Activated CD8-positive, alpha-beta memory T cell treated with anti-CD3 and anti-CD28 coated beads, Interleukin-2, amount 50 U/mL, for 4 hours (primary cell): ENCODE measurements around the gene TBCA.

Source experiments
- DNase-seq: peaks from one replicate; pipeline ENCODE4 v3.0.0-alpha.2; 2020

TBCA gene, protein sequence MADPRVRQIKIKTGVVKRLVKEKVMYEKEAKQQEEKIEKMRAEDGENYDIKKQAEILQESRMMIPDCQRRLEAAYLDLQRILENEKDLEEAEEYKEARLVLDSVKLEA

DNA sequence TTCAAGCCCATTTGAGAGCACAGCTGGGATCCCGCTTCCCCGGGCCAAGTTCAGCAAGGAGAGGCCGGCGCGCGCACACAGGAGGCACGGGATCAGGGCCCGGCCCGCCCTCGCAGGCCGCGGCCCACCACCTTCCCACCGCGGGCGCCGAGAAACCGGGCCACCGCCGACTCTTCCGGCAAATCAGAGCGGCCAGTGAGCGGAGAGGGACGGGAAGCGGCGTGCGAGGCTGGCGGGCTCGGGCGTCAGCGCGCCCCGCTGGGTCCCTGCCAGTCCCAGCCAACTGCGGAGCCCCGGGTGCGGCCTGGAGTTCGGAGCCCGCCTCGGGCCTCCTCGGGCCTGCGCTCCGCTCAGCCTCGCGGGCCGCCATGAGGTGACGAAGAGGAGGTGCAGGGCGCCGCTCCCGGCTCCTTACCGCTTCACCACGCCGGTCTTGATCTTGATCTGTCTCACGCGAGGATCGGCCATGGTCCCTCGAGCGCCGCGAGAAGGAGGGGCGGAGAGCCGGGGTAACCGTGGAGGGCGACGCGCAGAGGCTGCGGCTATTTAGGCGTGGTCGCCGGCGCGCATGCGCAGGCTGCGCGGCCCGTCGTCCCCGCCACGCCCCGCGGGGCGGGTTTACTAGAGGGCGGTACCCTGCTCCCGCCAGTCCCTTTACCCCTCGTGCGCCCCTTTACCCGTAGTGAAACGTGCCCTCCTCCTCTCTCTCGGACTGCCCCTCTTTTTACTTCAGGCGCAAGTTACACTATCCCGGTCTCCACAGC lies at the start of gene TBCA:
Gene TBCA (minus strand): TSS at position 550 of the 764 bp plus-strand sequence. CDS start 82 bp downstream, at position 468.
- peak; percentile 93 for DNase-seq

DNA sequence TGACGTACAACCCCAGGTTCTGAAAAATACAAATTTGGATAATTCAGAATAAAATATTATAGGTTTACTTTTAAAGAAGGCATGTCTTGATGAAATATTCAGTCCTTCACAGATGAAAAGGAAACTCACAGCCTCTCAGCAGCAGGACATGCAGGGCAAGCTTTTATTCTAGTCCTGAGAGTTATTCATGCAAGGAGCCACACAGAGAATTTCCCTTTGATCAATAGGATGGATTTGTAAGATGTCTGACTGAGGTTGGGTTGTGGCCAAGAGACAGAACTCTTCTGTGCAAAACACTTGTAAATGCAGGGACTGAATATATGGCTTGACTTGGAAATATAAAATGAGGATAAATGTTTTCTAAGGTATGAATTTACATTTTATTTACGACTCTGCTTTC lies 48.8 kb upstream of the TBCA start:
- no peak for DNase-seq

DNA sequence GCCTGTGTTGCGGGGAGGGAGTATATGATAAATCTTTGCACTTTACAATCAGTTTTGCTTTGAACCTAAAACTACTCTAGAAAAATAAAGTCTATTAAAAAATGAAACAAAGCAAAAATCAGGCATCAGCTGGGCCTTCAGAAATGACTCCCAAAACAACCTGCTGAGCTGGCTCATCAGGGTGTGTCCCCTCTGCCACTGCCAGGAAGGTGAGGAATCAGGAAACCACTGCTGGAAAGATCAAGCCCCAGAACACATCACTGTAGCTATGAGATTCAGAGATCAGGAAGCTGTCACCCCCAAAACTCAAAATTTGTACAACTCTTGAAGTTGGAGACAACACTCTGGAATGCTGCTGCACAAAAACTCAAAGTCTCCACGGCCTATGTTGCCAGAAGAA lies 40.5 kb upstream of the TBCA start:
- no peak for DNase-seq

DNA sequence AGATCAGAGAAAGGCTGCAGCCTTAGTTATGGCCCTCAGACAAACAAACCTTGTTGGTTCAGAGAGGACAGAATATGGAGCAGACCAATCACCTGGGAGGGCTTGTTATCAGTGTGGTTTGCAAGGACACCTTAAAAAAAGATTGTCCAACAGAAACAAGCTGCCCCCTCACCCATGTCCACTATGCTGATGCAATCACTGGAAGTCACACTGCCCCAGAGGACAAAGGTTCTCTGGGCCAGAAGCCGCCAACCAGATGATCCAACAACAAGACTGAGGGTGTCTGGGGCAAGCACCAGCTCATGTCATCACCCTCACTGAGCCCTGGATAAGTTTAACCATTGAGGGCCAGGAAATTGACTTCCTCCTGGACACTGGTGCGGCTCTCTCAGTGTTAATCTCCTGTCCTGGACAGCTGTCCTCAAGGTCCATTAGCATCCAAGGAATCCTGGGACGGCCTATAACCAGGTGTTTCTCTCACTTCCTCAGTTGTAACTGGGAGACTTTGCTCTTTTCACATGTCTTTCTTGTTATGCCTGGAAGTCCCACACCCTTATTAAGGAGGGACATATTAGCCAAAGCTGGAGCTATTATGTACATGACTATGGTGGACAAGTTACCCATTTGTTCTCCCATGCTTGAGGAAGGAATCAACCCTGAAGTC lies 36.9 kb upstream of the TBCA start:
- DNase-seq = no peak

DNA sequence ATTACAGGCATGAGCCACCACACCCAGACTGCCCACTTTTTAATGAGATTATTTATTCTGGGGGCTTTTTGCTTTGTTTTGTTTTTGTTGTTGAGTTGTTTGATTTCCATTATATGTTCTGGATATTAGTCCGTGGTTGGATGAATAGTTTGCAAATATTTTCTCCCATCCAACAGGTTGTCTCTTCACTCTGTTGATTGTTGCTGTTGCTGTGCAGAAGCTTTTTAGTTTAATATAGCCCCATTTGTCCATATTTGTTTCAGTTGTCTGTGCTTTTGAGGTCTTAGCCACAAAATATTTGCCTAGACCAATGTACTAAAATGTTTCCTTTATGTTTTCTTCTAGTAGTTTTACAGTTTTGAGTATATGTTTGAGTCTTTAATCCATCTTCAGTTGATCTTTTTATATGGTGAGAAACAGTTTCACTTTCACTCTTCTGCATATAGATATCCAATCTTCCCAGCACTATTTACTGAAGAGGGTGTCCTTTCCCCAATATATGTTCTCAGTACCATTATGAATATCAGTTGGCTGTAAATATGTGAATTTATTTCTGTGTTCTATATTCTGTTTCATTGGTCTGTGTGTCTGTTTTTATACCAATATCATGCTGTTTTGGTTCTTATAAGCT lies 30.2 kb upstream of the TBCA start:
- no peak for DNase-seq

DNA sequence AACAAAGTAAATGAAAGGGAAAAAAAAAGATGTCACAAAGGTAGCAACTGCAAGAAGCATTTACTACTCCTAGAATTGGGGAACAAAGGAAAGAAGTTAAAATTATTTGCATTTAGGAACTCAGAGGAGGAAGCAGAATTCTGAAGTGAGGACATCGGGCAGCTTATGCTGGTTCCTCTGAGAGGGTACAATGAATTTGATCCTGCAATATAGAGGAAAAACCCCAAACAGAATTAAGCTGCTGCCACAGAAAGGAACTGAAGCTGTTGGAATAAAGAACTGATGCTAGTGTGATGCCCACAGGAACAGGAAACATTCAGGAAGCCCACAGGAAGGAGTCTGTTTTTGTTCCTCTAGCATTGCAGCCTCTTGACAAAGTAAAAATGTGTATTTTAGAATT lies 22.3 kb upstream of the TBCA start:
- DNase-seq = no peak

DNA sequence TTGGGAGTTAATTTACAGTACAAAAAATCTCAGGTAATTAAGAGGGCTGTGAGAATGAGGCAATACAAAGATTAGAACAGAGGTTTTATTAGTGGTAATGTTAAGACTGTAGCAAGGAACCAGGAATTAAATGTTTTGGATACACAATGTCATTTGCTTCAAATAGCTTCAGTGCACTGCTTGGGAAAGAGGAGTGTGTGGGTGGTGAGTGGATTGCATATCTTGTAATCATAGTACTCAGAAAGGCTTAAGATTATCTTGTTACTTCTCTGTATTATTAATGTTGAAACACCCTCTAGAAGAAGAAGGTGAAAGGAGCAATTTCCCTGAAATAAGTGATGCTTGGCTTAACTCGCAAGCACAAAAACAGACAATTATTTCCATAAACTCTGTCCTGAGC lies 21.0 kb upstream of the TBCA start:
- DNase-seq = no peak

DNA sequence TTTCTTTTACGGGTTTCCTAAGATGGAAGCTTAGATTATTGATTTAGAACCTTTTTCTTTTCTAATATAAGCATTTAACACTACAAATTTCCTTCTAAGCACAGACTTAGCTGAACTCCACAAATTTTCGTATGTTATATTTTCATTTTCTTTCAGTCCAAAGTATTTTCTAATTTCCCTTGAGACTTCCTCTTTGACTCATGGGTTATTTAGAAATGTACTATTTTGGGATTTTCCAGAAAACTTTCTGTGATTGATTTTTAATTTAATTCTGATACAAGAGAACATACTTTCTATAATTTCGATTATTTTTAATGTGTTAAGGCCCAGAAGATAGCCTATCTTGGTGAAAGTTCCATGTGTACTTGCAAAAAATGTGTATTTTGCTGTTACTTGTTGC lies 19.7 kb upstream of the TBCA start:
- DNase-seq = no peak

DNA sequence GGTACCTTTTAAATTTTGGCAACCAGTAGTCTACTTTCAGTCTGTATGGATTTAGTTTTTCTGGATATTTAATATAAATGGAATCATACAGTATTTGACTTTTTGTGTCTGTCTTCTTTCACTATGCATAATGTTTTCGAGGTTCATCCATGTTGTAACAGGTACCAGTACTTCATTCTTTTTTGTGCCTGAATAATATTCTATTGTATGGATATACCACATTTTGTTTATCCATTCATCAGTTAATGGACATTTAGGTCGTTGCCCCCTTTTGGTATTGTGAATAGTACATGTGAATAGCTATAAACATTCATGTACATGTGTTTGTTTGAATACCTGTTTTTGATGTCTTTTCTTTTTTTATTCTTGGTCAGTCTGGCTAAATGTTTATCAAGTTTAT lies 19.1 kb upstream of the TBCA start:
- DNase-seq = no peak

DNA sequence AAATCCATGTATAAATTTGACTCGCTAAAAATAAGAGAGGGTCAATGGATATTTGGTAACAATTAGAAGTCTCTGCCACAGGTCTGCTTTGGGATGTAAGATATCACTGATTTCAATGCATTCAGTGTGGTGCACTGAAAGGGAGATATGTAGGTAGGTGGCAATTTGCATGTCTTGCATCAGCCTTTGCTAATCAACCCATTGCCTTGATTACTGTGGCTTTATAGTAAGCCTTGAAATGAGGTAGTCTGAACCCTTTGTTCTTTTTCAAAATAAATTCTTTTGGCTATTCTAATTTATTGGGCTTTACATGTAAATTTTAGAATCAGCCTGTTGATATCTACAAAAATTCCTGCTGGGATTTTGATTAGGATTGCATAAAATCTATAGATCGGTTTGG lies 15.8 kb upstream of the TBCA start:
- no peak for DNase-seq

DNA sequence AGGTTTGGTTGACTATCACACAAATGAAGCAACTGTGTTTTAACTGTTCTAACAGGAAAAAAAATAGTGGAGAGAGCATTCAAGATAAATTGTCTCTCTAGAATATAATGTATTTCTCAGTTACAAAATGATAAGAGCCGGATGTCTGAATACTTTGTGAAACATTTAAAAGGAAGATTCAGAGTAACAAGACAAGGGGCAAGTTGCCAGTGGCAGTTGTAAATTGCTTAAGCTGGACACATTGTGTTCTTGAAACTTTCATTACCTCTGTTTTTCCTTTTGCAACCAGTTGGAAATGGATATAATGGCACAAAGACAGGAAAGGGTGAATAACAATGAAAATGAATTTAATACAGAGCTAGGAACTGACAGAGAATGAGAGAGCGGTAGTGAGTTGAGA lies 15.2 kb upstream of the TBCA start:
- DNase-seq = no peak

DNA sequence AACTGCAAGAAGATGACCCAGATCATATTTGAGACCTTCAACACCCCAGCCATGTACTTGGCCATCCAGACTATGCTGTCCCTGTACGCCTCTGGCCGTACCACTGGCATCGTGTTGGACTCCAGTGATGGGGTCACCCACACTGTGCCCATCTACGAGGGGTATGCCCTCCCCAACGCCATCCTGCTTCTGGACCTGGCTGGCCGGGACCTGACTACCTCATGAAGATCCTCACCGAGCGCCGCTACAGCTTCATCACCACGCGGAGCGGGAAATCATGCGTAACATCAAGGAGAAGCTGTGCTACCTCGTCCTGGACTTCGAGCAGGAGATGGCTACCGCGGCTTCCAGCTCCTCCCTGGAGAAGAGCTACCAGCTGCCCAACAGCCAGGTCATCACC lies 9.1 kb upstream of the TBCA start:
- DNase-seq = no peak

DNA sequence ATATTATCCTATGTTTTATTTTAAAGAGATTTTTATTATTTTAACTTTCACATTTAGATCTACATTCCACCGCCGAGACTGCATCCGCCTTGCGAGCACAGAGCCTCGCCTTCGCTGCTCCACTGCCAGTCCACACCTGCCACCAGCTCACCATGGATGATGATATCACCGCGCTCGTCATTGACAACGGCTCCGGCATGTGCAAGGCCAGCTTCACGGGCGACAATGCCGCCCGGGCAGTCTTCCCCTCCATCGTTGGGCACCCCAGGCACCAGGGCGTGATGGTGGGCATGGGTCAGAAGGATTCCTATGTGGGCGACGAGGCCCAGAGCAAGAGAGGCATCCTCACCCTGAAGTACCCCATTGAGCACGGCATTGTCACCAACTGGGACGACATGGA lies 8.6 kb upstream of the TBCA start:
- DNase-seq = no peak

DNA sequence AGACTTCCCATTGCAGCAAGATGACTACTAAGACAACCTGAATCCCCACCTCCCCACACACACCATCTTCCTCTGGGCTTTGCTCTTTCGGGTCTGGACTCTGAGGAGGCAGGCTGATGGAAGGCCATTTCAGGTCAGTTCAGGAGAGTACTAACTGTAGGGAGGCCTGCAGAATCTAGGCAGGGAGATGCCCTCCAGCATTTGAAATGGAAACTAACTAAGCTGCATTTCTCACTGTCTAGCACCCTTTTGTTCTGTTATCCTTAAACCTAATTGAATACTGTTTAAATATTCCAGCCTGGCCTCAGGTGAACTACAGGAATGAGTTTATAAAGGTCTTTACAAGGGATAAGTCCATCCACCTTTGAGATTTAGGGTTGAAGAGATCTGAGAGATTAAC lies 4.9 kb upstream of the TBCA start:
- no peak for DNase-seq

DNA sequence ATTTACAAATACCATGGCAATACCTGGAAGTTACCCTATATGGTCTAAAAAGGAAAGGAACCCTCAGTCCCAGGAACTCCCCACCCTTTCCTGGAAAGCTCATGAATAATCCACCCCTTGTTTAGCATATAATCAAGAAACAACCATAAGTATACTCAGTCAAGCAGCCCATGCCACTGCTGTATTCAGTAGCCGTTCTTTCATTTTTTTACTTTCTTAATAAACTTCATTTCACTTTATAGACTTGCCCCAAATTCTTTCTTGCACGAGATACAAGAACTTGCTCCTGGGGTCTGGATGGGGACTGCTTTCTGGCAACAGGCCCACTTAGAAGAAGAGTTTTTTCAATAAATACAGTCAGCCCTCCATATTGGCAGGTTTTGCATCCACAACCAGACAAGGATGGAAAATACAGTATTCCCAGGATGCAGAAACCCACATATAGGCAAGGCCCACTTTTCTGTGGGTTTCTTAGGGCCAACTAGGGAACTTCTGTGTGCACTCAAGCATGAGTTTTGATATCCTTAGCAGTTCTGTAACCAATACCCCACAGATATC lies 2.8 kb upstream of the TBCA start:
- no peak for DNase-seq

DNA sequence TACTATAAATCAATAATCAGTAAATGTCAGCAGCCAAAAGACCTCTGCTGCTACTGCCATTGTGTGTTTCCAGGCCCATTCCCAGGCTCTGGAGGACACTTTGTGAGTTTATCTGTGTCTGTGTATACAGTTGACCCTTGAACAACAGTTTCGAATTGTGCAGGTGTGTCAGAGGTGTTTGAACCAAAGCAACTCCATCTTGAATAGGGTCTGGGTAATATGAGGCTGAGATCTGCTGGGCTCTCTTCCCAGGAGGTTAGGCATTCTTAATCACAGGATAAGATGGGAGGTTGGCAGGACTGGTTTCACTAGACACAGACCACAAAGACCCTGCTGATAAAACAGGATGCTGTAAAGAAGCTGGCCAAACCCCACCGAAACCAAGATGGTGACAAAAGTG lies 2.3 kb upstream of the TBCA start:
- DNase-seq = no peak

DNA sequence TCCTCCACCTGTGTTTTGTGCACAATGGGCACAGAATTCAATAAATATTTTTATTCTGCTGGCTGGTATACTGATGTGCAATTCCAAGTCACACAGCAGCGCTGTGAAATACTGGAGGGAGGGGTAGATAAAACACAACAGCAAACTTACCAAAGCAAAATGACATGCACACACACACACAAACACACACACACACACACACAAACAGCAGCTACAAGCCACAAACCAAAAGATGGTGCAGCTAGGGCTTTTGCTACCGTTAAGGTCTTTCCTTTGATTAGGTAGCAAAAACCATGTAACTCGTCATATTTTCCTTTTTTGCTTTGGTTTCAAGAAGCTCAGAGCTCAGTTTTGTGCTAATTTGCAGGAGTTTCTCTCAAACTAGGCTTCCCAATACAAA lies 1.8 kb upstream of the TBCA start:
- no peak for DNase-seq

DNA sequence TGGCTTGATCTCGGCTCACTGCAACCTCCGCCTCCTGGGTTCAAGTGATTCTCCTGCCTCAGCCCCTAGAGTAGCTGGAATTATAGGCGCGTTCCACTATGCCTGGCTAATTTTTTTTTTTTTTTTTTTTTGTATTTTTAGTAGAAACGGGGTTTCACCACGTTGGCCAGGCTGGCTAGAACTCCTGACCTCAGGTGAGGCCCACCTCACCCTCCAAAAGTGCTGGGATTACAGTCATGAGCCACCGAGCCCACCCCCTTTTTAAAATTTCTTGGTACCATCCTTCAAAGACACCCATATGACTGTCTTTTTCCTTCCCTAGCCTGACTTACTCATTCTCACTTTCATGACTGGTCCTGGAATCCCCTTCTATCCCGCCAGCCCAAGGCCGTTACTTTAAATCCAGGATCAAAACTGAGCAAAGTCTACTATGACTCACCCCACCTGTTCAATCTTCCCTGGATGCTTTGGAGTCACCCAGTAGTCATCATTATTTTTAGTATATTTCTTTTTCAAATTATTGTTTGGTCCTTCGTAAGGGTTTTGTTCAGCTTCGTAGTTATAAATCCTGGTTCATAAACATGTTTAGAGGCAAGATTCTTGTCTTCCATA lies 1.2 kb upstream of the TBCA start:
- DNase-seq = no peak

DNA sequence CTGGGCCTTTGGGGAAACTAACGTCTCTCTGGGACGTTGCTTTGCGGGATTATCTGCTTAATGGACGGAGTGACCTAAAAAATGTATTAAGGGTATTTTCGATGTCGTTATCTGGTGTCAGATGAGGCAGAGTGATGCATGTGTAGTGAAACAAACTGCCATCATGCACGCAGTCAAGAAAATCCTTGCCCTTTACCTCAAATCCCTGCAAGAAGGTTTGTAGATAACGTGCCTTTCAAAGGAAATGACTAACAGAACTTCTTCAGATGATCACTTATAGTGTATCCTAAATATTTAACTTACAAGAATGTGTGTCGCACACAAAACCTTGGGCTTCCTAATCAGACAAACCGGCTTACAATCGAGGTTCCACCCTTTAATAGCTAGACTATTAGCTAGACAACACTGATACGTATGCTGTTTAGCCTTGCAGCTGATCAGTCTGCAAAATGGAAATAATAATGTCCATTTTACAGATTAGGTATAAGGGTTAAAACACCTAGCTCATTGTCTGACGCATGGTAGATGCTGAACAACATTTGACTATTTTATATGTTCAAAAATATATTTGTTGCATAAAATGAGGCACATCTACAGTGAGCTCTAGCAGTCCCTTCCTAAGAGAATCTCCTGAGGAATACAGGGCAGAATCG lies 541 bp upstream of the TBCA start:
- DNase-seq = no peak

DNA sequence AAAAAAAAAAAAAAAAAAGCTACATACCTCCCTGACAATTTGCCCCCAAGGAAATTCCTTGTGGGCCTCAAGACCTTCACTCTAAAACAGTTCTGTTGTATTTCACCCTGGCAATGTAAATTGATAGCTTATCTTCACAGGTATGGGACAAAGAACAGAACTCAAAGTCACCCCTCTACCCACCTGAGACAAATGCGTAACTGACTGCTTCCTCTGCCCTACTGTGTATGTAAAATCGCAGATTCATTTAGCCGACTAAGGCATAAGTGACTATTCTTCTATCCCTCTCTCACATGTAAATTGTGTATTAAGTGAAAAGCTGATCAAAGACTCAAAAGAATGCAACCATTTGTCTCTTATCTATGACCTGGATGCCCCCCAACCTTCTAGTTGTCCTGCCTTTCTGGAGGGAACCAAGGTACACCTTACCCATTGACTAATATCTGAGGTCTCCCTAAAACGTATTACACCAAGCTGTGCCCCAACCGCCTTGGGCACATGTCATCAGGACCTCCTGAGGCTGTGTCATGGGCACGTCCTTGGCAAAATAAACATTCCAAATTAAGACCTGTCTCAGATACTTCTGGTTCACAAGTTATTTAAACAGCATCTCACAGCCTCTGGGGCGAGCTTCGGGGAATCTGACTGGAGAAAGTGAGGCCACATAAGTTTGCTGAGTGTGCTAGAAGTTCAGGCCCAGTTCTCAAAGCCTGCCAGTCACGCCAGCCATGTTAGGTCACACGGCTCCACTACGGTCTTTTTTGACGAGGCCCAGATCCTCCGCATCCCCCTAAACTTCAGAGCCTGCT lies 954 bp downstream of the TBCA start:
- no peak for DNase-seq

DNA sequence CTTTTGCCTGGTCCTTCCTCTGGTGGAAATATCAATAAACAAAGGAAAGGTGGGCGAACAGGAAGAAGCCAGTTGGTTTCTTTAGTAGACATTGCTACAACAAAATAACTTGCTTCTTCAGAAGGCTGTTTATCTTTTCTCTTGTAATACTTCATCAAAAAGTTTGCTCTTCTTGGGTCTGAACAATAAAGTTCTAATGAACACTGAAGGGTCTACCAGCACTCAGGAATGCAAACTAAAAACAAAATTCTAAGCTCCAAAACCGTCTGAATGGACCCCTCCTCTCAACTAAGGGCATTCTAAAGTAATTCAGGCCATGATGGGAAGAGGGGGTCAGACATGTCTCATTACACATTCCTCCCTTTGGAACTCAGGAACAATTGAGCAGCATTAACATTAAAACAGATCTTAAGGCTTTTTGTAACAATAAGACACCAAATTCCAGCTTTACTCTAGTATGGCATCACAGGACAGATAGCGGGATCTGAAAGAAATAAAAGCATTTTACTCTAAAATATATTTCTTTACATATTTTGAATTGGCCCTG lies 2.3 kb downstream of the TBCA start:
- no peak for DNase-seq

DNA sequence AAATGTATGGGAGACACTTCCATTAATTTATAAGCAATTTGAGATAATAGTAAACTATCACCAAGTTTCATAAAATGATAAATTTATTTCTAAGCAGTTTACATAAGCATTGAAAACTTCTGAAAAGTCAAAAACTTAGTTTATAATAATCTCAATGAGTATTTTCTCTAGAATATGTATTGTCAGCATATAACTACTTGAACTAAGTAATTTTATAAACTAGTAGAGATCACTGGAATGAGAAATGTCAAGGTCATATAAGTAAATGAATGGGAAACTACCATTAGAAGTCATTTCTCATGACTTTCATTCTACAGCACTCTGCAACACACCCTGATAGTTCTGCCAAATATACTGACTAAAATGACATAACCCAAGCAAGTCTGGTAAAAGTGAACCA lies 3.4 kb downstream of the TBCA start:
- DNase-seq = no peak
